ENCODE data around the gene RARA. TPM values are rescaled to one million over a fixed set of nuclear protein-coding genes. Genes with fewer than 3 reads are reported as not detected.

The RARA gene
- polyA plus RNA-seq, 1 donor: 47.0 TPM

DNA sequence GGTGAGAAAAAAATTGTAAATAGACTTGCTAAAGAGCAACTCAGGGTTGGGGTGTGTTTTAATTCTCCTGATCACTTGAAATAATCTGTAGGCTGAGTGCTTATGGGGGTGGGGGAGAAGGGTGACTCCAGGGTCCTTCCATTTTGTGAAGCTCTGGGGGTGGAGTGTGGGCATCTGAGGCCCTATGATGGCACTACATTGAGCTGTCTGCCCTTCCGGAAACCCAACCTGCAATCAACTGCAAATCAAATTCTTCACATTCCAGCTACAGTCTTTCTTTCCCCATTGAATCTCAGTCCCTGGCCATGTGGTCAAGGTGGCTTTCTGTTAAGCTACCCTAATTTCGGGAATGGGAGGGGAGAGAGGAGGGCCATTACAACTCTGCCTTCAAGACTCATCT, 27.3 kb upstream of the RARA start:
- H3K27ac ChIP-seq (ENCODE audit: low read length): no peak overlapping the region
- no peak for DNase-seq
- H3K4me1 ChIP-seq (ENCODE audit: control insufficient read depth, insufficient read depth, low read length): peaks cover 22% of the 10 kb centered on the region
- H3K36me3 ChIP-seq (ENCODE audit: control insufficient read depth, insufficient read depth, low read length): peaks cover 48% of the 10 kb centered on the region
- H3K9me3 ChIP-seq (ENCODE audit: control insufficient read depth, low read depth, low read length): no peaks in the 10 kb centered on the region
- no peak overlapping the region for H3K4me3 ChIP-seq (ENCODE audit: low read length)
- H3K27me3 ChIP-seq (ENCODE audit: control insufficient read depth, insufficient read depth, low read length): no peaks in the 10 kb centered on the region
- no CpG with 5 or more reads among the region's 2 CpGs for WGBS (ENCODE audit: insufficient coverage, low lambda C conversion rate)

DNA sequence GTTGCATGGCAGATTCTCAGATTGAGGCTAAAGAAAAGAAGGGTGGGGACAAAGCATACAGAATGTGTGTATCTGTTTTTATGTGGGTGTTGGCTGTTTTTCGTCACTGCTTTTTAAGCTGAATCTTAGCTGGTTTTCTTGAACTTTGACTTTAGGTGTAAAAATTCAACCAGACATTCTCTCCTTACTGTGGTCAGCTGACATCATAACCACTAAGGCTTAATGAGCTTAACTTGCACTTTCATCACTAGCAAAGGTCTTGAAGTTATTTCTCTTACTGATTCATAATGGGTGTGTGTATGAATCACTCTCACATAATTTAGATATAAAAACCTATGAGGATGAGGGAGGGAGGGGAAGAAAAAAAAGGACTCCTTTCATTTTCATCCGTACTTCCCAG, 25.3 kb upstream of the RARA start:
- no peaks in the 10 kb centered on the region for H3K9me3 ChIP-seq (ENCODE audit: control insufficient read depth, low read depth, low read length)
- DNase-seq: peak; percentile 83 to 95
- WGBS (ENCODE audit: insufficient coverage, low lambda C conversion rate): 0% methylated on average over 1 of the region's 2 CpGs
- H3K4me3 ChIP-seq (ENCODE audit: low read length): peak overlapping the region; percentile 4
- peaks cover 30% of the 10 kb centered on the region for H3K36me3 ChIP-seq (ENCODE audit: control insufficient read depth, insufficient read depth, low read length)
- no peaks in the 10 kb centered on the region for H3K27me3 ChIP-seq (ENCODE audit: control insufficient read depth, insufficient read depth, low read length)
- peak overlapping the region; percentile 91 for H3K27ac ChIP-seq (ENCODE audit: low read length)
- peaks cover 26% of the 10 kb centered on the region for H3K4me1 ChIP-seq (ENCODE audit: control insufficient read depth, insufficient read depth, low read length)

DNA sequence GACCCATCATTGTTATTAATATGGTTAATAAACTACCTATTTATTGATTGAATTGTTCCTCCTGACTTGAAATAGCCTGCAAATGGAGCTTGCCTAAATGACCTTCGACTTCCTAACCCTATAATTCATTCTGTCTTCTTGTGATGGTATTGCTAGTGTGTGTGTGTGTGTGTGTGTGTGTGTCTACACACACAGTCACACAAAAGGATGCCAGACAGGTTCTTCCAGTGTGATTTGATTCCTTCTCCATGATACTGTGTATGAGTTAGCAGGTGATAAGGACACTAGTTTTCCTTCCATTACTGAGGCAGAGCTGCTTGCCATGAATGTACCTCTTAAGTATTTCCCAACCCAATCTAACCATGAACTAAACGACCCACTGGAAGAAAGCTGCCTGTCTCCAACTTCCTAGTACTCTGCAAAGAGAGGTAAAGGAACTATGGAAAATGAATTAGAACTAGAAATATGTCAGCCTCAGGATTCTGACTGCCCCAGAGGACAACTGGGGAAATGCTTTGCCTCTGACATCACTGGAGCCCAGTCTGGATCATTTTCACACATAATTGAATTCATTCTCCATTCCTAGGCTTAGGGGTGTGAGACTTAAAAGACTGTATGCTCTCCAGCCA, 24.8 kb upstream of the RARA start:
- DNase-seq: peak; percentile 74 to 90

DNA sequence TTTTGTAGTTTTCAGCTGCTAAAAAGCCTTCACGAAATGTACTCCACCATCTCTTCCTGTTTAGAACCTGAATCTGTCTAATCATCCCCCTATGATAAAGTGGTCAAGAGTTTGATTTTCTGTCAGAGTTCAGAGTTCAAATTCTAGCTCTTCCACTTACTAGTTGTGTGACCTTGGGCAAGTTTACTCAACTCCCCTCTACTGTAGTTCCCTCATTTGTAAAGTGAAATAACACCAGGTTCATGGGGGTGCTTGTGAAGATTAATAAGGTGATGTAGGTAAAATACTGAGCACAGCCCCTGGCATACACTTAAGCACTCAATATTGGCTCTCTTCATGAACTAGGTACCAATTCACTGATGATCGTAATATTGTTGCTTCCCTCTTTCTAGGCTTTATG, 22.5 kb upstream of the RARA start:
- Histone ChIP-seq H3K4me3 (ENCODE audit: low read length) (no peak overlapping the region), H3K36me3 (ENCODE audit: control insufficient read depth, insufficient read depth, low read length) (peaks cover 4% of the 10 kb centered on the region), H3K4me1 (ENCODE audit: control insufficient read depth, insufficient read depth, low read length) (peaks cover 26% of the 10 kb centered on the region), H3K27ac (ENCODE audit: low read length) (no peak overlapping the region), H3K27me3 (ENCODE audit: control insufficient read depth, insufficient read depth, low read length) (no peaks in the 10 kb centered on the region), H3K9me3 (ENCODE audit: control insufficient read depth, low read depth, low read length) (no peaks in the 10 kb centered on the region)
- no peak for DNase-seq
- no CpG with 5 or more reads among the region's 2 CpGs for WGBS (ENCODE audit: insufficient coverage, low lambda C conversion rate)

More for the DNA sequence above, 24.8 kb upstream of the RARA start:
- H3K4me1 ChIP-seq (ENCODE audit: control insufficient read depth, insufficient read depth, low read length): peaks cover 26% of the 10 kb centered on the region
- peak overlapping the region; percentile 4 for H3K4me3 ChIP-seq (ENCODE audit: low read length)
- H3K27ac ChIP-seq (ENCODE audit: low read length): peak overlapping the region; percentile 91
- WGBS (ENCODE audit: insufficient coverage, low lambda C conversion rate): no CpG with 5 or more reads among the region's 2 CpGs
- H3K9me3 ChIP-seq (ENCODE audit: control insufficient read depth, low read depth, low read length): no peaks in the 10 kb centered on the region
- no peaks in the 10 kb centered on the region for H3K27me3 ChIP-seq (ENCODE audit: control insufficient read depth, insufficient read depth, low read length)
- H3K36me3 ChIP-seq (ENCODE audit: control insufficient read depth, insufficient read depth, low read length): peaks cover 25% of the 10 kb centered on the region

DNA sequence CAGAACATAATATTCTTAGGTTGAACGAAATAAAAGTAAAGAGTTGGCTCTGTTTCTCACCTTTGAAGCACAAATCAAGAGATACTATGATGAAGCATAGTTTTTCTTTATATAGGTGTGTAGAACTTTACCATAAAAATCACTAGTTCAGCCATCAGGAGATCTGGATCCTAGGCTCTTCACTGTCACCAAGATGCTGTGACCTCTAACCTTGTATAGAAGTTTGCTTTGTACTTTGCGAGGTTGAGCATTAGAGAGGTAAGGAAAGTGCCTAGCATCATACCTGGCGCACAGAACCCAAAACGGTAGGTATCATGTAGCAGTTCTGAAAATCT, 21.9 kb upstream of the RARA start:
- no peak overlapping the region for H3K27ac ChIP-seq (ENCODE audit: low read length)

DNA sequence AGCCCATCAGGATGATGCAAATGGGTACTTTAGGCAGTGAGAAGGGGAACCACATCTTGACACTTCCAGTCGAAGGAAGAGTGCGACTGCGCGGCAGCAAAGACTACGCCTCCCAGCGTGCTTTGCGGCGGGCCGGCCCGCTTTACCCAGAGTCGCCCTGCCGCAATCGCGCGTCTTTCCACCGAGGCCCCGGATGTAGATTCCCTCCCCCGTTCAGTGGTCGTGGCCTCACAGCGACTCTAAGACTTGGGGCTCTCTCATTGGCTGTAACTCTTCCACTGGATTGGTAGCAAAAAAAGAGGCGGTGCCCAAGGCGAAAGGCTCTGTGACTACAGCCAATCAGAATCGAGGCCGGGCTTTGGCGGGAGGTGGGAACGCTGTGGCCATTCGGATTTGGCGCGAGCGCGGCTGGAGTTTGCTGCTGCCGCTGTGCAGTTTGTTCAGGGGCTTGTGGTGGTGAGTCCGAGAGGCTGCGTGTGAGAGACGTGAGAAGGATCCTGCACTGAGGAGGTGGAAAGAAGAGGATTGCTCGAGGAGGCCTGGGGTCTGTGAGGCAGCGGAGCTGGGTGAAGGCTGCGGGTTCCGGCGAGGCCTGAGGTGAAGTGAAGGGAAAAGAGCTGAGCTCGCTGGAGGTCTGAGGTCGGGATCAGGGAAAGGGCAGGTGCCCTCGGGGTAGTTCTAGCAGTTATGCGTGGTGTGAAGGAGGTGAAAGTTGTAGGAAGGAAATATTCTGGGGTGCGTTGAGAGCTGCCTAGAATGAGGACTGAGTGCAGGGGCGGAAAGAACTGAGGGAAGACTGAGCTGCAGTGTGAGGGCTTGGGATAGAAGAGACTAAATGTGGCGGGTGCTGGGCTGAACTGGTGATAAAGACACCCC, 21.2 kb upstream of the RARA start, which contains the start of gene CDC6:
Gene CDC6, plus strand, starts transcription at position 386 of the 876 bp plus-strand sequence. CDS start 1,542 bp downstream, outside the sequence.
- Histone ChIP-seq H3K36me3 (ENCODE audit: control insufficient read depth, insufficient read depth, low read length) (no peaks in the 10 kb centered on the region), H3K4me3 (ENCODE audit: low read length) (peak within 1 kb of the TSS; percentile 60), H3K27me3 (ENCODE audit: control insufficient read depth, insufficient read depth, low read length) (no peaks in the 10 kb centered on the region), H3K4me1 (ENCODE audit: control insufficient read depth, insufficient read depth, low read length) (peaks cover 26% of the 10 kb centered on the region), H3K27ac (ENCODE audit: low read length) (no peak within 1 kb of the TSS), H3K9me3 (ENCODE audit: control insufficient read depth, low read depth, low read length) (no peaks in the 10 kb centered on the region)
- 0% methylated on average over 4 of the region's 47 CpGs for WGBS (ENCODE audit: insufficient coverage, low lambda C conversion rate)
- peak; percentile 99 for DNase-seq

More for the DNA sequence above, 21.9 kb upstream of the RARA start:
- no peak overlapping the region for H3K4me3 ChIP-seq (ENCODE audit: low read length)
- no peaks in the 10 kb centered on the region for H3K36me3 ChIP-seq (ENCODE audit: control insufficient read depth, insufficient read depth, low read length)
- no peaks in the 10 kb centered on the region for H3K9me3 ChIP-seq (ENCODE audit: control insufficient read depth, low read depth, low read length)
- peaks cover 26% of the 10 kb centered on the region for H3K4me1 ChIP-seq (ENCODE audit: control insufficient read depth, insufficient read depth, low read length)
- no peaks in the 10 kb centered on the region for H3K27me3 ChIP-seq (ENCODE audit: control insufficient read depth, insufficient read depth, low read length)
- no CpG with 5 or more reads among the region's 4 CpGs for WGBS (ENCODE audit: insufficient coverage, low lambda C conversion rate)
- no peak for DNase-seq

DNA sequence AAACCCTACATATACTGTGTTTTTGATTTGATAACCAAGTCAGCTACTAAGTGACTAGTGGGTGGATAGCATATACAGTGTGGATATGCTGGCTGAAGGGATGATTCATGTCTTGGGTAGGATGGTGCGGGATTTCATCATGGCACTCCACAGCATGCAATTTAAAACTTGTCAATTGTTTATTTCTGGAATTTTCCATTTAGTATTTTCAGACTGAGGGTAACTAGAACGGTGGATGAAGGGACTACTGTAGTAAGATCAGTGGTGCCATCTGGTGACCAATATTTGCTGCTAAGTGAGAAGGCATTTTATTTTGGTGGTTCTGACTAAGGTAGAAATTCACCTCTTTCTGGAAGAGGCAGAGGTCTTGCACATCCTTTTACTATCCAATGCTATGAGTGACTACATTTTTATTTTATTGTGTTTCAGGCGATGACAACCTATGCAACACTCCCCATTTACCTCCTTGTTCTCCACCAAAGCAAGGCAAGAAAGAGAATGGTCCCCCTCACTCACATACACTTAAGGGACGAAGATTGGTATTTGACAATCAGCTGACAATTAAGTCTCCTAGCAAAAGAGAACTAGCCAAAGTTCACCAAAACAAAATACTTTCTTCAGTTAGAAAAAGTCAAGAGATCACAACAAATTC, 18.2 kb upstream of the RARA start:
- Histone ChIP-seq H3K4me1 (ENCODE audit: control insufficient read depth, insufficient read depth, low read length) (peaks cover 4% of the 10 kb centered on the region), H3K9me3 (ENCODE audit: control insufficient read depth, low read depth, low read length) (no peaks in the 10 kb centered on the region), H3K27ac (ENCODE audit: low read length) (no peak overlapping the region), H3K4me3 (ENCODE audit: low read length) (no peak overlapping the region), H3K36me3 (ENCODE audit: control insufficient read depth, insufficient read depth, low read length) (peaks cover under 1% of the 10 kb centered on the region), H3K27me3 (ENCODE audit: control insufficient read depth, insufficient read depth, low read length) (no peaks in the 10 kb centered on the region)
- DNase-seq: peak in 1 of 2 donors; percentile 54
- WGBS (ENCODE audit: insufficient coverage, low lambda C conversion rate): no CpG with 5 or more reads among the region's 4 CpGs

DNA sequence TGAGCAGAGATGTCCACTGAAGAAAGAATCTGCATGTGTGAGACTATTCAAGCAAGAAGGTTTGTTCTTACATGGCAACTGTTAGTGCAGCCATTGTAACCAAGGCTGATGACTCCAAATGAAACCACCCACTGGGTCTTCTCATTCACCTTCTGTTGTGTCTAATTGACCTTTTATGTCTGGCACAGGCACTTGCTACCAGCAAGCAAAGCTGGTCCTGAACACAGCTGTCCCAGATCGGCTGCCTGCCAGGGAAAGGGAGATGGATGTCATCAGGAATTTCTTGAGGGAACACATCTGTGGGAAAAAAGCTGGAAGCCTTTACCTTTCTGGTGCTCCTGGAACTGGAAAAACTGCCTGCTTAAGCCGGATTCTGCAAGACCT, 17.7 kb upstream of the RARA start:
- Histone ChIP-seq H3K36me3 (ENCODE audit: control insufficient read depth, insufficient read depth, low read length) (peaks cover 4% of the 10 kb centered on the region), H3K27ac (ENCODE audit: low read length) (no peak overlapping the region), H3K4me1 (ENCODE audit: control insufficient read depth, insufficient read depth, low read length) (peaks cover 4% of the 10 kb centered on the region), H3K27me3 (ENCODE audit: control insufficient read depth, insufficient read depth, low read length) (no peaks in the 10 kb centered on the region), H3K9me3 (ENCODE audit: control insufficient read depth, low read depth, low read length) (no peaks in the 10 kb centered on the region), H3K4me3 (ENCODE audit: low read length) (no peak overlapping the region)
- WGBS (ENCODE audit: insufficient coverage, low lambda C conversion rate): no CpG with 5 or more reads among the region's 2 CpGs
- DNase-seq: no peak

DNA sequence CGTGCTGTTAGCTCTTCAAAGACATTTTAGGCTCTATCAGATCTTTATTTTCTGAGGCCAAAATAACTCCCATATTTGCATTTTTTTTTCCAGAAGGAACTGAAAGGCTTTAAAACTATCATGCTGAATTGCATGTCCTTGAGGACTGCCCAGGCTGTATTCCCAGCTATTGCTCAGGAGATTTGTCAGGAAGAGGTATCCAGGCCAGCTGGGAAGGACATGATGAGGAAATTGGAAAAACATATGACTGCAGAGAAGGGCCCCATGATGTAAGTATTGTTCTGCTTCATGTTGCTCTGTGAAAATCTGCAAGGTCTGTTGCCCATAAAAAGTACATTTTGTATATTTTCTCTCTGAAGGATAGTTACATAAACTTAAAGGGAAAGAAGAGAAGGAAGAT, 15.6 kb upstream of the RARA start:
- Histone ChIP-seq H3K4me3 (ENCODE audit: low read length) (no peak overlapping the region), H3K4me1 (ENCODE audit: control insufficient read depth, insufficient read depth, low read length) (no peaks in the 10 kb centered on the region), H3K27me3 (ENCODE audit: control insufficient read depth, insufficient read depth, low read length) (no peaks in the 10 kb centered on the region), H3K36me3 (ENCODE audit: control insufficient read depth, insufficient read depth, low read length) (peaks cover 4% of the 10 kb centered on the region), H3K27ac (ENCODE audit: low read length) (no peak overlapping the region), H3K9me3 (ENCODE audit: control insufficient read depth, low read depth, low read length) (no peaks in the 10 kb centered on the region)
- no peak for DNase-seq
- WGBS (ENCODE audit: insufficient coverage, low lambda C conversion rate): no CpG with 5 or more reads among the region's 1 CpG
